Mucosa of rectum (tissue), 2 donors: Measurements from ENCODE around the gene GNAQ.

Source experiments
- H3K27ac ChIP-seq, 2 donors: one replicate each; pipeline ENCODE4 v1.7.0; 2013; ENCODE audit warnings: inconsistent platforms in 2 of 2, low read depth in 2 of 2, low read length in 2 of 2
- H3K27me3 ChIP-seq, 2 donors: one replicate each; pipeline ENCODE4 v1.7.0; 2013; ENCODE audit warnings: low read length in 2 of 2; ENCODE audit not compliant: control insufficient read depth in 2 of 2, insufficient read depth in 2 of 2
- H3K36me3 ChIP-seq, 2 donors: one replicate each; pipeline ENCODE4 v1.7.0; 2013; ENCODE audit warnings: low read length in 2 of 2; ENCODE audit not compliant: control insufficient read depth in 2 of 2, insufficient read depth in 2 of 2
- H3K4me1 ChIP-seq, 2 donors: one replicate each; pipeline ENCODE4 v1.7.0; 2013; ENCODE audit warnings: low read length in 2 of 2, mild to moderate bottlenecking in 1 of 2; ENCODE audit not compliant: control insufficient read depth in 2 of 2, insufficient read depth in 2 of 2
- H3K4me3 ChIP-seq, 2 donors: one replicate each; pipeline ENCODE4 v1.7.0; 2013; ENCODE audit warnings: low read length in 2 of 2
- H3K9ac ChIP-seq, 2 donors: one replicate each; pipeline ENCODE4 v1.7.0; 2013; ENCODE audit warnings: low read length in 2 of 2, low read depth in 1 of 2, mild to moderate bottlenecking in 1 of 2
- H3K9me3 ChIP-seq, 2 donors: one replicate each; pipeline ENCODE4 v1.7.0; 2013; ENCODE audit warnings: low read length in 2 of 2; ENCODE audit not compliant: control insufficient read depth in 2 of 2
- donor health status: healthy.
- donor health status: Normal muscosa, but diverticular disease.

The GNAQ gene

DNA sequence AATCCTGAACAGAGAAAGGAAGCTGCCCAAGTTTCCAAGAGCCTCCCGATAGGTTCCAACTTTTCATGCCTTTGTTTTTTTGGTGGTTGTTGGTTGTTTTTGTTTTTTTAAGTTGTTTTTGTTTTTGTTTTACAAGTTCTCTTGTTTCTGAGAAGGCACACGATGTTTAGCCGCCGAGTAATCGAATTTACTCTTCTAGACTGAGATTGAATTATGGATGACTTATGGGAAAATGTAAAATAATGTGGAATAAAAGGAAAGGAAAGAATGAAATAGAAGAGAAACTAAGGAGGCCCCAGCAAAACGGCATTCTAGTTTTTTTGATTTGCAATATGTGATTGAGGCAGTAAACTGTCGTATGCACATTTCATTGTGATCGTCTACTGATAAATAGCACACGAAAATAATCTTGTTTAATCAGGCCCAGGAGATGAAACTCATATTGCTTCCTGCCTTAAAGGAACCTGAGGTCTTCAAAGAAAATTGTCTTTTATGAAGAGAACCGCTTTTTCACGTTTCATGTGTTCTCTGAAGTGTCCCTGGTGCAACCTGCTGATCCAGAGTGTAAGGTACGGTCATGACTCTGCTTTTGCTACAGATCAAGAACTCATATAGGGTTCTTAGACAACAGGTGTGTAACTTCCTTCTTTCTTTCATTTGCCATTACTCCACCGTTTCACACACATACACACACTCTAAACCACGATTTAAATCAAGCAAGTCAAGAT is 1.3 kb upstream of the GNAQ start:
- Histone ChIP-seq H3K36me3 (no peaks in the 10 kb centered on the region), H3K9me3 (no peaks in the 10 kb centered on the region), H3K4me1 (peaks cover 18 to 25% of the 10 kb centered on the region in 2 donors), H3K4me3 (peak overlapping the region; percentile 82 to 83), H3K27ac (peak overlapping the region; percentile 94), H3K27me3 (no peaks in the 10 kb centered on the region), H3K9ac (peak overlapping the region; percentile 89 to 93)

GRCh38 chr9:78031893-78032729 is 500 bp upstream of the GNAQ start:
- H3K27ac ChIP-seq: peak overlapping the region; percentile 94
- peak overlapping the region; percentile 82 to 83 for H3K4me3 ChIP-seq
- H3K27me3 ChIP-seq: no peaks in the 10 kb centered on the region
- no peaks in the 10 kb centered on the region for H3K36me3 ChIP-seq
- no peaks in the 10 kb centered on the region for H3K9me3 ChIP-seq
- H3K4me1 ChIP-seq: peaks cover 18 to 28% of the 10 kb centered on the region in 2 donors
- peak overlapping the region; percentile 89 to 93 for H3K9ac ChIP-seq

DNA sequence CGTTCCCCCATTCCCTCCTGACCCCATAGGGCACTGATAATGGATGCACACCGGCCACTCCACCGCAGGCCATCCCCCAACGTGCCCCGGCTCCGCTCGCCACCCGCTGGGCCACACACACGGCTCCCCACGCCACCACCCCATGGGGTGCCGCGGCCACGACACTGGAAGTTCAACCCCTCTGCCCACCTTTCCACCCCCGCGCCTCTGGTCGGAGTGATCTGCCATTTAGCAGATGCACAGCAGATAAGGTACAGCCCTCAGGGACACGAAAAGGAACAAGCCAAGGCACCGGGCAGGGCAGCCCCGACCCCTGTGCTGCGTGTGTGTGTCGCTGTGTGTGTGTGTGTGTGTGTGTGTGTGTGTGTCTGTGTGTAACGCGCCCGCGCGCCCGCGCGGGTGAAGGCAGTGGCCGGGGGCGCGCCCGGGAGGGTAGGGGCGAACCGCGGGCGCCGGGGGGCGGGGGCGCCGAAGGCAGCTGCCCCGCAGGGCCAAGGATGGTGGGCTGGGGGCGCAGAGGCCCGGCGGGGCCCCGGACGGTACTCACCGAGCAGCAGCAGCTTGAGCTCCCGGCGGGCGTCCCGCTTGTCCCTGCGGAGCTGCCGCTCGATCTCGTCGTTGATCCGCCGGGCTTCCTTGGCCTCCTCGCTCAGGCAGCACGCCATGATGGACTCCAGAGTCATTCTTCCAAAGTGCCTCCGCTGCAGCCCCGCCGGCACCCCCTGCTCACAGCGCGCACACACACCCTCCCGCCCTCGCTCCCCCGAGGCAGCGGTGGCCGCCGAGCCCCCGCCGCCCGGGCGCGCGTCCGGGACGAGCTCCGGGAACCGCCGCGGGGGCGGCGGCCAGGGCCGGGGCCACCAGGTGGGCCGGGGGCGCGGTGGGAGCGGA is 813 bp downstream of the GNAQ start:
- peak overlapping the region; percentile 88 to 90 for H3K4me3 ChIP-seq
- H3K4me1 ChIP-seq: peaks cover 27 to 39% of the 10 kb centered on the region in 2 donors
- H3K36me3 ChIP-seq: no peaks in the 10 kb centered on the region
- H3K9ac ChIP-seq: peak overlapping the region; percentile 82 to 97
- H3K27me3 ChIP-seq: no peaks in the 10 kb centered on the region
- no peaks in the 10 kb centered on the region for H3K9me3 ChIP-seq
- H3K27ac ChIP-seq: peak overlapping the region; percentile 91 to 94

DNA sequence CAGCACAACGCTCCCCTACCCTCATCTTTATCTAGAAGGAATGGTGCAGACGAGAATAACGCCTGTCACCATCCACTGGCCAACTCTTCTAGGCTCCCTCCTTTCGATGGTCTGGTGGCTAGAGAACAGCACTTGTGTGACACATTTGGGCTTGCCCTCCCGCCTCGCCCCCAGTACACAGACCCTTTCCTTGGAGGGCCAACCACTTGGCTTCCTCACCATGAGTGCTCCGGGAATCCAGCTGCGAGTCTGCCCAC is 1.4 kb downstream of the GNAQ start:
- H3K27ac ChIP-seq: peak overlapping the region; percentile 91 to 94
- peak overlapping the region; percentile 82 to 97 for H3K9ac ChIP-seq
- peaks cover 29 to 43% of the 10 kb centered on the region in 2 donors for H3K4me1 ChIP-seq
- no peaks in the 10 kb centered on the region for H3K9me3 ChIP-seq
- peak overlapping the region; percentile 88 to 90 for H3K4me3 ChIP-seq
- no peaks in the 10 kb centered on the region for H3K36me3 ChIP-seq
- H3K27me3 ChIP-seq: no peaks in the 10 kb centered on the region

DNA sequence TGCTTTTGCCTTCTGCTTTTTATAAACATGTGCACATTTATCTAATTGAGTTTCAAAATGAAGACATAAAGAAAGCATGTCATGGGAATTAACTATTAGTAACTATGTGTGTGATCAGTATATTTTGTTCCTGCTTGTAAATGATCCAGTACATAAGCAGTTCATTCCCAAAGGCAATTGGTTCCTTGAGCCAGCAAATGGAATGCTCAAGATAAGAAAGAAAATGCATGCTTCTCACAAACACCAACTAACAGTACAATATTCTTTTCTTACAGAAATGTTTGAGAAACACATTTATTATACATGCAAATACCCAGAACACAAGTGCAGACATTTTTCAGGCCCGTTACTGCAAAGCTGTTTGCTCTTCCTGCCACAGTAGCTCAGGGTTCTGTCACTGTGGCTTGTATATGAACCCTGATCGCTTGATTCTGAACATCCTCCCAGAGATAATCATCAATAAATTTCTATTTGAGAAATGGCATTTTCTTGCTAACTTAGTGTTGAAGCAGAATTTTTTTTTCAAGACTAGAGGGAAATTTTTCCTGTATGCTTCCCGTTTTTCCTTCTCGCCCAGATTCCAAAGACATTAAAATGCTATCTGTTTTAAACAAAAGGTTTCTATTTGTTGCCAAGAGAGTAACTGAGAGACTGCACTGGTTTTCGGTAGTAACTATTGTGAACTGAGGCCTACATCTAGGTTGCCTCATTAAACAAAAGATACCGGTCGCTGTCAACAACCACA is 1.9 kb downstream of the GNAQ start:
- H3K4me3 ChIP-seq: peak overlapping the region; percentile 88 to 90
- peak overlapping the region; percentile 82 to 97 for H3K9ac ChIP-seq
- H3K4me1 ChIP-seq: peaks cover 24 to 42% of the 10 kb centered on the region in 2 donors
- H3K27ac ChIP-seq: peak overlapping the region; percentile 91 to 94
- H3K9me3 ChIP-seq: no peaks in the 10 kb centered on the region
- H3K27me3 ChIP-seq: no peaks in the 10 kb centered on the region
- no peaks in the 10 kb centered on the region for H3K36me3 ChIP-seq

DNA sequence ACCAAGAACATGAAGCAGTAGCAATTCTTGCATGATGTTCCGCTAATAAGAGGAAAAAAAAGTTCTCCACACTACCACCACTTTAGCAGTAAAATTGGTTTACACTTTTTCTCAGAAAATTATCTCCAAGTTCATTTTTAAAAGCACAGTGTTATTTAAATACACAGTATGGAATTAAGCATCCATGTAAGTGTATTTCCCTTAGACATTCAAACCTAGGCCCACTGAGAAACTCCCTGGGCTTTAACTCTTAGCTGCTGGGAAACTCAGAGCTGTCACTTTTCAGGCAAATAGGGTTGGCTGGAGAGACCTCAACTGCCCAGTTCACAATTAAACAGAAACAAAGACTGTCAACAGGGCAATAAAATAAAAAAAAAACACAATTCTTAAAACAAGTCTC is 2.7 kb downstream of the GNAQ start:
- H3K36me3 ChIP-seq: no peaks in the 10 kb centered on the region
- peak overlapping the region; percentile 14 to 25 for H3K9ac ChIP-seq
- H3K27ac ChIP-seq: peak overlapping the region; percentile 91 to 94
- H3K9me3 ChIP-seq: no peaks in the 10 kb centered on the region
- peak overlapping the region; percentile 88 to 90 for H3K4me3 ChIP-seq
- no peaks in the 10 kb centered on the region for H3K27me3 ChIP-seq
- H3K4me1 ChIP-seq: peaks cover 18 to 36% of the 10 kb centered on the region in 2 donors

GRCh38 chr9:78026947-78027346 is 4.7 kb downstream of the GNAQ start:
- H3K36me3 ChIP-seq: no peaks in the 10 kb centered on the region
- peaks cover 17 to 48% of the 10 kb centered on the region in 2 donors for H3K4me1 ChIP-seq
- no peak overlapping the region for H3K27ac ChIP-seq
- H3K9ac ChIP-seq: no peak overlapping the region
- H3K4me3 ChIP-seq: no peak overlapping the region
- no peaks in the 10 kb centered on the region for H3K27me3 ChIP-seq
- no peaks in the 10 kb centered on the region for H3K9me3 ChIP-seq

GRCh38 chr9:78026416-78026815 is 5.2 kb downstream of the GNAQ start:
- peaks cover 17 to 53% of the 10 kb centered on the region in 2 donors for H3K4me1 ChIP-seq

DNA sequence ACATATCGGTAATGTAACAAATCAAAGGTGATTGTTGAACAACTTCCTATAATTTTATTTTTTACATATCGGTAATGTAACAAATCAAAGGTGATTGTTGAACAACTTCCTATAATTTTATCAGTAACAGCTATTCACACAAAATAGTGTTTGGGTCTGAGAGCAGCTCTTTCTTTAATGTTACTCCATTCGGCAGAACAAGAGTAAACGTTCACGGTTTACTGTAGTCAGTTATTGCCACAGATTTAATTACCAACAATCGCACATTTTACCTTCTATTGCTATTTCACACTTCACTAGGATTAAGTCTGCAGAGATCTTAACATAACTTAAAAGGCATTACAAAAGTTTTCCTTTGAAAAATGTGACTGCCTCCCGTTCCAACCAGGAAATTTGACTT is 6.4 kb downstream of the GNAQ start:
- H3K27ac ChIP-seq: peak overlapping the region in 1 of 2 donors; percentile 31
- H3K4me3 ChIP-seq: no peak overlapping the region
- no peaks in the 10 kb centered on the region for H3K9me3 ChIP-seq
- H3K9ac ChIP-seq: peak overlapping the region in 1 of 2 donors; percentile 35
- no peaks in the 10 kb centered on the region for H3K36me3 ChIP-seq
- peaks cover 17 to 55% of the 10 kb centered on the region in 2 donors for H3K4me1 ChIP-seq
- H3K27me3 ChIP-seq: no peaks in the 10 kb centered on the region

More at GRCh38 chr9:78026416-78026815, 5.2 kb downstream of the GNAQ start:
- H3K27ac ChIP-seq: peak overlapping the region; percentile 3 to 26
- no peaks in the 10 kb centered on the region for H3K27me3 ChIP-seq
- no peak overlapping the region for H3K4me3 ChIP-seq
- no peaks in the 10 kb centered on the region for H3K9me3 ChIP-seq
- H3K36me3 ChIP-seq: no peaks in the 10 kb centered on the region
- no peak overlapping the region for H3K9ac ChIP-seq
